Mesenchymal stem cell (in vitro differentiated cells and primary cell): Measurements from ENCODE around the gene ZNF593OS.

Source experiments
- DNase-seq: peaks from one replicate; pipeline ENCODE4 v3.0.0-alpha.2; 2013
- H2AFZ ChIP-seq: one replicate; pipeline ENCODE4 v1.6.1; 2013; ENCODE audit warnings: low read depth, mild to moderate bottlenecking, control low read depth, inconsistent platforms, low read length, moderate library complexity
- H2AK5ac ChIP-seq: 2 replicates; pipeline ENCODE4 v1.6.1; 2013; ENCODE audit warnings: low read length, moderate library complexity, mild to moderate bottlenecking, inconsistent platforms; ENCODE audit not compliant: severe bottlenecking
- H2BK120ac ChIP-seq: one replicate; pipeline ENCODE4 v1.6.1; 2013; ENCODE audit warnings: low read depth, mild to moderate bottlenecking, inconsistent platforms, low read length, moderate library complexity
- H2BK12ac ChIP-seq, 2 experiments: one replicate each; pipeline ENCODE4 v1.6.1; 2013; ENCODE audit warnings: inconsistent platforms in 2 of 2, low read length in 2 of 2, mild to moderate bottlenecking in 2 of 2, moderate library complexity in 2 of 2, control low read depth in 1 of 2
- H2BK15ac ChIP-seq: one replicate; pipeline ENCODE4 v1.6.1; 2013; ENCODE audit warnings: mild to moderate bottlenecking, low read depth, inconsistent platforms; ENCODE audit not compliant: poor library complexity, severe bottlenecking
- H2BK5ac ChIP-seq: 2 replicates; pipeline ENCODE4 v1.6.1; 2013; ENCODE audit warnings: low read depth, mild to moderate bottlenecking, low read length, control low read depth, inconsistent platforms; ENCODE audit not compliant: poor library complexity, severe bottlenecking
- H3K14ac ChIP-seq, 2 experiments: one replicate each; pipeline ENCODE4 v1.6.1; 2013; ENCODE audit warnings: inconsistent platforms in 2 of 2, low read length in 2 of 2, control low read depth in 1 of 2, mild to moderate bottlenecking in 1 of 2, moderate library complexity in 1 of 2
- H3K18ac ChIP-seq, 2 experiments: one replicate each; pipeline ENCODE4 v1.6.1; 2013; ENCODE audit warnings: inconsistent platforms in 2 of 2, low read length in 2 of 2, control low read depth in 1 of 2, low read depth in 1 of 2, mild to moderate bottlenecking in 1 of 2
- H3K23ac ChIP-seq, 2 experiments: one replicate each; pipeline ENCODE4 v1.6.1; 2013; ENCODE audit warnings: inconsistent platforms in 2 of 2, low read length in 2 of 2, mild to moderate bottlenecking in 2 of 2, moderate library complexity in 2 of 2, control low read depth in 1 of 2
- H3K27ac ChIP-seq: 2 replicates; pipeline ENCODE4 v1.5.1; 2013; ENCODE audit warnings: mild to moderate bottlenecking, moderate library complexity, low read length, control low read depth, inconsistent platforms; ENCODE audit not compliant: poor library complexity, severe bottlenecking
- H3K27me3 ChIP-seq, 2 experiments: 2 replicates each; pipeline versions ENCODE4 v1.6.1 to v1.7.0; 2013; ENCODE audit warnings: low read length in 2 of 2, mild to moderate bottlenecking in 2 of 2, moderate library complexity in 2 of 2, control low read depth in 1 of 2, inconsistent platforms in 1 of 2; ENCODE audit not compliant: control insufficient read depth in 1 of 2, insufficient read depth in 1 of 2
- H3K36me3 ChIP-seq, 2 experiments: 2 replicates each; pipeline versions ENCODE4 v1.6.1 to v1.7.0; 2013; ENCODE audit warnings: low read length in 2 of 2, control low read depth in 1 of 2, inconsistent platforms in 1 of 2, low read depth in 1 of 2, mild to moderate bottlenecking in 1 of 2; ENCODE audit not compliant: insufficient read depth in 2 of 2, control insufficient read depth in 1 of 2
- H3K4ac ChIP-seq, 2 experiments: one replicate each; pipeline ENCODE4 v1.6.1; 2013; ENCODE audit warnings: inconsistent platforms in 2 of 2, low read length in 2 of 2, mild to moderate bottlenecking in 2 of 2, moderate library complexity in 2 of 2, control low read depth in 1 of 2, low read depth in 1 of 2
- H3K4me1 ChIP-seq: 2 replicates; pipeline ENCODE4 v1.6.1; 2013; ENCODE audit warnings: low read depth, low read length, control low read depth; ENCODE audit not compliant: control insufficient read depth, insufficient read depth
- H3K4me2 ChIP-seq: 2 replicates; pipeline ENCODE4 v1.6.1; 2013; ENCODE audit warnings: low read length, mild to moderate bottlenecking, inconsistent platforms; ENCODE audit not compliant: poor library complexity, severe bottlenecking
- H3K4me3 ChIP-seq, 2 experiments: 2 replicates each; pipeline versions ENCODE4 v1.5.1 to v1.7.0; 2013; ENCODE audit warnings: low read length in 2 of 2, mild to moderate bottlenecking in 2 of 2, control low read depth in 1 of 2, low read depth in 1 of 2; ENCODE audit not compliant: insufficient read depth in 1 of 2
- H3K79me1 ChIP-seq: replicated peaks from 2 replicates; pipeline ENCODE4 v1.6.1; 2013; ENCODE audit warnings: mild to moderate bottlenecking, control low read depth, low read length, inconsistent platforms; ENCODE audit not compliant: poor library complexity, severe bottlenecking
- H3K9ac ChIP-seq: 2 replicates; pipeline ENCODE4 v1.7.0; 2013; ENCODE audit warnings: mild to moderate bottlenecking, low read length, moderate library complexity
- H3K9me3 ChIP-seq: 2 replicates; pipeline ENCODE4 v1.7.0; 2013; ENCODE audit warnings: mild to moderate bottlenecking, low read length; ENCODE audit not compliant: control insufficient read depth
- H4K8ac ChIP-seq: one replicate; pipeline ENCODE4 v1.6.1; 2013; ENCODE audit warnings: inconsistent platforms, mild to moderate bottlenecking, low read length, moderate library complexity
- H4K91ac ChIP-seq: one replicate; pipeline ENCODE4 v1.6.1; 2013; ENCODE audit warnings: mild to moderate bottlenecking, low read length, inconsistent platforms
- WGBS: methylation state at CpG from one replicate; pipeline ENCODE4 v1.1.7; 2013; ENCODE audit warnings: mixed read lengths; 5-methylcytosine and 5-hydroxymethylcytosine counted together

Gene ZNF593OS

GRCh38 chr1:26163684-26164035 is 8.0 kb downstream of the ZNF593OS start:
- Histone ChIP-seq H3K4me1 (peaks cover 21% of the 10 kb centered on the region), H3K36me3 (no peaks in the 10 kb centered on the region), H2BK120ac (no peak overlapping the region), H3K18ac (no peak overlapping the region), H4K91ac (no peak overlapping the region), H3K14ac (no peak overlapping the region), H2BK5ac (no peak overlapping the region), H3K27me3 (peaks cover 37 to 62% of the 10 kb centered on the region in 2 experiments), H4K8ac (no peak overlapping the region), H3K4ac (no peak overlapping the region), H2AK5ac (no peak overlapping the region), H3K23ac (no peak overlapping the region), H3K79me1 (no peaks in the 10 kb centered on the region), H2BK15ac (no peak overlapping the region), H3K9me3 (no peaks in the 10 kb centered on the region), H3K4me2 (peak overlapping the region; percentile 98), H2BK12ac (no peak overlapping the region), H2AFZ (no peak overlapping the region), H3K27ac (no peak overlapping the region), H3K9ac (no peak overlapping the region), H3K4me3 (peak overlapping the region in 1 of 2 experiments; percentile 68)
- DNase-seq: no peak
- WGBS: 91% methylated on average over 9 of the region's 9 CpGs

- H3K23ac ChIP-seq: no peak overlapping the region
- no peak overlapping the region for H2BK120ac ChIP-seq
- peak overlapping the region in 1 of 2 experiments; percentile 72 for H3K18ac ChIP-seq
- no peak overlapping the region for H2BK5ac ChIP-seq
- H3K9me3 ChIP-seq: no peaks in the 10 kb centered on the region
- H4K91ac ChIP-seq: no peak overlapping the region
- no peak overlapping the region for H3K14ac ChIP-seq
- no peak for DNase-seq
- H3K4me2 ChIP-seq: peak overlapping the region; percentile 78
- H2BK12ac ChIP-seq: peak overlapping the region in 1 of 2 experiments; percentile 47
- WGBS: 43% methylated on average over 21 of the region's 21 CpGs
- H3K27me3 ChIP-seq: peaks cover 48 to 76% of the 10 kb centered on the region in 2 experiments
- no peak overlapping the region for H2BK15ac ChIP-seq
- H3K79me1 ChIP-seq: no peaks in the 10 kb centered on the region
- no peak overlapping the region for H3K27ac ChIP-seq
- H4K8ac ChIP-seq: peak overlapping the region; percentile 7
- peak overlapping the region in 1 of 2 experiments; percentile 66 for H3K4me3 ChIP-seq
- no peak overlapping the region for H2AFZ ChIP-seq
- peaks cover 21% of the 10 kb centered on the region for H3K4me1 ChIP-seq
- H3K36me3 ChIP-seq: no peaks in the 10 kb centered on the region
- no peak overlapping the region for H2AK5ac ChIP-seq
- no peak overlapping the region for H3K9ac ChIP-seq
- H3K4ac ChIP-seq: no peak overlapping the region
These were observed 9.4 kb downstream of the ZNF593OS start for GRCh38 chr1:26162220-26162709.

GRCh38 chr1:26161415-26162219 is 10.0 kb downstream of the ZNF593OS start:
- H4K8ac ChIP-seq: peak overlapping the region; percentile 81
- 6% methylated on average over 79 of the region's 98 CpGs for WGBS
- H3K14ac ChIP-seq: peak overlapping the region in 1 of 2 experiments; percentile 46

More at GRCh38 chr1:26161415-26162219, 10.0 kb downstream of the ZNF593OS start:
- Histone ChIP-seq H3K4ac (peak overlapping the region in 1 of 2 experiments; percentile 46), H3K23ac (peak overlapping the region in 1 of 2 experiments; percentile 54), H3K4me2 (peak overlapping the region; percentile 78), H2AK5ac (no peak overlapping the region), H3K36me3 (no peaks in the 10 kb centered on the region), H3K18ac (peak overlapping the region; percentile 58 to 72), H2BK120ac (peak overlapping the region; percentile 15), H2BK5ac (no peak overlapping the region), H3K4me1 (peaks cover 22% of the 10 kb centered on the region), H3K9me3 (no peaks in the 10 kb centered on the region), H3K4me3 (peak overlapping the region; percentile 37 to 66), H4K91ac (peak overlapping the region; percentile 22), H3K27ac (no peak overlapping the region), H2BK15ac (no peak overlapping the region), H3K79me1 (no peaks in the 10 kb centered on the region), H3K27me3 (peaks cover 54 to 80% of the 10 kb centered on the region in 2 experiments), H2AFZ (peak overlapping the region; percentile 43), H3K9ac (peak overlapping the region; percentile 32), H2BK12ac (peak overlapping the region in 1 of 2 experiments; percentile 59)
- peak; percentile 71 for DNase-seq
